HG02884 (cell line): Measurements from ENCODE around the gene BBS5.
"Not testable (repeated sequence)": the region's sequence is repeated elsewhere in the genome, so short reads cannot be mapped to it uniquely, and the experiment has no call there.

Source experiments
- ATAC-seq: cut with Tn5 transposase; IDR thresholded peaks from one replicate; pipeline ENCODE4 v1.9.1; 2021; ENCODE audit warnings: mild to moderate bottlenecking, moderate library complexity; ENCODE audit not compliant: unreplicated experiment

The BBS5 gene

GRCh38 chr2:169539460-169539859, 60.2 kb downstream of the BBS5 start:
- not testable (repeated sequence) for ATAC-seq

- no peak for ATAC-seq
These were observed 60.9 kb downstream of the BBS5 start for GRCh38 chr2:169540146-169540545.

GRCh38 chr2:169542433-169542832, 63.1 kb downstream of the BBS5 start:
- no peak for ATAC-seq

- ATAC-seq: no peak
These were observed 67.5 kb downstream of the BBS5 start for GRCh38 chr2:169546756-169547155.
